Measurements from ENCODE around the gene SMAD3. TPM values are rescaled to one million over a fixed set of nuclear protein-coding genes. Genes with fewer than 3 reads are reported as not detected.

The SMAD3 gene
- total and polyA plus RNA-seq, 2 of the 4 experiments (the other 2 are of a cell fraction) = 71.0 to 177 TPM

DNA sequence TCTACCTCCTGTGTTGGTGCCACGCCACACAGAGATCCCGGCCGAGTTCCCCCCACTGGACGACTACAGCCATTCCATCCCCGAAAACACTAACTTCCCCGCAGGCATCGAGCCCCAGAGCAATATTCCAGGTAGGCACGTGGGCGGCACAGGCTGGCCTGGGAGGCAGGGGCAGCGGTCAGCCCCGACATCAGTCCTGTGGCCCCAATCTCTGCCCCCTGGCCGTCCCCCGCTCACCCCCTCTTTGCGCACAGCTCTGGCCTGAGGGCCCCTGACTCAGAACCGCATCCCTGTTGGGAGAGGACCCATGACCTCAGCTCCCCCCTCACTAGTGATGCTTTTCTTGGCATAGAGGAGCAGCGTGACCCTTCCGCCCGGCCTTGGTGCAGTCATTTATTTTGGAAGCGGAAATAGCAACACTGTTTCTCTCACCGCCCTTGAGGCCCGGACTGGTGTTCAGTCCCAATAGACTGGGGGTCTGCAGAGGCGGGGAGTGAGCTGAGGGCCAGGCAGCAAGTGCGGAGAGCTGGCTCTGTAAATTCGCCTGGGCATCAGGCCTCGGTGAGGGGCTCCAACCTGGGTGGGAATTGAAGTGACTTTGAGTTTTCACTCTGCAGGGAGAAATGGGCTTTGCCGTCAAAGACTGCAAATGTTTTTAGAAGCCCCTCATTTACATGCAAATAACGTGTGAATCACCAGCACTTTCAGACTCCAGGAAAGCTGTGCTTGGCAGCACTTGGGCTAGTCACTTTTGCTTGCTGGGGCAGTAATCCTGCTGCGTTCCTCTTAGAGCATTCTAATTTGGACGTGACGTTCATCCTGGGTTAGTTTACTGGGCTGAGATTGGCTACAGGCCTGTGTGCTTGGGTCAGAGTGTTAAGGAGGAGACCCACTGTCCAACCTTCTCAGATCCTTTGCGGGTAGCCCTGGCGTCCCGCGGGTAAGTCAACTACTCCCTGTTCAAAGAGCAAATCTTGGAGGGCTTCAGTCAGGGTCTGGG, 100.2 kb downstream of the SMAD3 start (continued):
- TF ChIP-seq RCOR1 (IDR thresholded peaks at IDR 0.05; ENCODE audit: insufficient replicate concordance, low read length) = no peak
- no peak for TF ChIP-seq SMC3 (IDR thresholded peaks at IDR 0.05; ENCODE audit: low read depth, low read length)
- TF ChIP-seq RFX5 (IDR thresholded peaks at IDR 0.05; ENCODE audit: low read depth, low read length) = no peak
